OCI-LY7 (cell line): ENCODE data around the gene IZUMO3. TPM values are rescaled to one million over a fixed set of nuclear protein-coding genes. Genes with fewer than 3 reads are reported as not detected.

ENCODE experiments used
- BruUV-seq: library from RNA; stranded (reverse); fragments of 400-500 nt; replicated peaks from 2 replicates; lab custom pipeline; 2021; lab: Mats Ljungman, UMichigan
- CTCF ChIA-PET: fragments of 300-600 bp; sonication (Branson Sonifier 250); formaldehyde crosslinking; loops from one replicate; lab custom pipeline; 2022; ENCODE audit warnings: antibody characterized with exemption; ENCODE audit not compliant: unreplicated experiment; lab: Charles Lee
- POLR2A ChIA-PET: fragments of 300-600 bp; sonication (Branson Sonifier 250); formaldehyde crosslinking; loops from one replicate; lab custom pipeline; 2022; ENCODE audit warnings: antibody characterized with exemption; lab: Charles Lee
- DNase-seq: peaks from one replicate; pipeline ENCODE4 v3.0.0-alpha.2; 2015; ENCODE audit warnings: low spot score
- H2AFZ ChIP-seq: fragments of 200-600 bp; sonication (generic), shearing (Covaris generic); 2 replicates; pipeline ENCODE4 v1.6.1; 2014; ENCODE audit warnings: mild to moderate bottlenecking, antibody characterized with exemption, low read length, moderate library complexity
- H3K27ac ChIP-seq: fragments of 200-600 bp; sonication (generic); 2 replicates; pipeline ENCODE4 v1.5.1; 2014; ENCODE audit warnings: mixed run types, low read depth, mild to moderate bottlenecking, moderate library complexity, low read length, inconsistent platforms; ENCODE audit not compliant: poor library complexity, severe bottlenecking
- H3K36me3 ChIP-seq: fragments of 200-600 bp; sonication (generic); 2 replicates; pipeline ENCODE4 v1.6.1; 2014; ENCODE audit warnings: mild to moderate bottlenecking, antibody characterized with exemption, low read length, moderate library complexity, mixed read lengths; ENCODE audit not compliant: insufficient read depth
- H3K4me1 ChIP-seq: fragments of 200-600 bp; sonication (generic); 2 replicates; pipeline ENCODE4 v1.5.1; 2014; ENCODE audit warnings: mild to moderate bottlenecking, low read length; ENCODE audit not compliant: insufficient read depth, poor library complexity, severe bottlenecking
- H3K4me2 ChIP-seq: fragments of 200-600 bp; sonication (generic); 2 replicates; pipeline ENCODE4 v1.6.1; 2014; ENCODE audit warnings: mild to moderate bottlenecking, low read length
- H3K4me3 ChIP-seq: fragments of 200-600 bp; sonication (generic); 2 replicates; pipeline ENCODE4 v1.5.1; 2014; ENCODE audit warnings: mild to moderate bottlenecking, low read depth, low read length; ENCODE audit not compliant: poor library complexity, severe bottlenecking
- H3K79me2 ChIP-seq: fragments of 200-600 bp; sonication (generic); 2 replicates; pipeline ENCODE4 v1.6.1; 2016; ENCODE audit warnings: low read depth, mild to moderate bottlenecking, low read length, moderate library complexity, mixed read lengths; ENCODE audit not compliant: insufficient read depth
- H3K9me2 ChIP-seq: fragments of 200-600 bp; sonication (generic); 2 replicates; pipeline ENCODE4 v1.6.1; 2016; ENCODE audit warnings: mild to moderate bottlenecking, low read length, mixed read lengths; ENCODE audit not compliant: insufficient read depth
- H3K9me3 ChIP-seq: fragments of 200-600 bp; sonication (generic); 2 replicates; pipeline ENCODE4 v1.6.1; 2014; ENCODE audit warnings: mild to moderate bottlenecking, mixed run types, low read length, mixed read lengths
- H4K20me1 ChIP-seq: fragments of 200-600 bp; sonication (generic); 2 replicates; pipeline ENCODE4 v1.6.1; 2014; ENCODE audit warnings: mild to moderate bottlenecking, antibody characterized with exemption, low read length, moderate library complexity, mixed read lengths; ENCODE audit not compliant: insufficient read depth
- CTCF ChIP-seq: fragments of 200-600 bp; sonication (generic); conservative IDR thresholded peaks from 2 replicates; pipeline ENCODE4 v1.5.1; 2014; ENCODE audit warnings: mild to moderate bottlenecking, antibody characterized with exemption, low read length, moderate library complexity, mixed read lengths
- EZH2phosphoT487 ChIP-seq: fragments of 200-600 bp; sonication (generic); IDR thresholded peaks from 2 replicates; pipeline ENCODE4 v1.6.1; 2018; ENCODE audit warnings: low read depth, borderline replicate concordance, mild to moderate bottlenecking, mixed run types, antibody characterized with exemption, low read length, moderate library complexity, mixed read lengths
- intact Hi-C: fragments of 100-400 bp; cut with micrococcal nuclease; formaldehyde crosslinking; loops from one replicate; pipeline ENCODE4 v1.10.0; 2022; ENCODE audit not compliant: unreplicated experiment
- total RNA-seq, 2 experiments: library from RNA; depleted of rRNA in 1 of 2; stranded (reverse); fragments of >200 nt in 1 of 2; shearing (Covaris generic) in 1 of 2; gene quantifications; 2 replicates each; pipeline ENCODE4 v1.2.3, GENCODE V29; 2014 to 2022

IZUMO3 gene
- total RNA-seq, 2 experiments from 2014 or later, result not detected

DNA sequence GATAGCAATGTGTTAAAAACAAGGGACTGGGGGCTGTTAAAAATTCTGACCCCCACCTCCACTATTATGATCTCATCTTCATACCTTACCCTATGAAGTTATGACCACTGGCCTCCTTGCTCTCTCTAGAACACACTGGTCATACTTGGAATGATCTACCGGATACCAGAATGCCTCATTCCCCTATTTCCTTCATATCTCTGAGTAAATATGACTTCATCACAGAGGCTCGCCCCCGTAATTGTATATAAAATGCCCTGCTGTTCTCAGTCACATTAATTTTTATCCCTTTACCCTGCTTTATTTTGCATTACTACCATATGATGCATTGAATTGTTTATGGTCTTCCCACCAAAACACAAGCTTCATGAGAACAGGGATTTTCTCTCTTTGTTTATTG is 29.2 kb downstream of the IZUMO3 start:
- Histone ChIP-seq H3K79me2 (no peaks in the 10 kb centered on the region), H3K4me2 (no peak overlapping the region), H3K27ac (no peak overlapping the region), H3K9me3 (no peaks in the 10 kb centered on the region), H2AFZ (no peak overlapping the region), H3K9me2 (no peaks in the 10 kb centered on the region), H3K4me1 (no peaks in the 10 kb centered on the region), H3K36me3 (no peaks in the 10 kb centered on the region), H3K4me3 (no peak overlapping the region), H4K20me1 (no peaks in the 10 kb centered on the region)
- POLR2A ChIA-PET, result no interaction called here
- intact Hi-C loops, result no loop called here
- no peak for DNase-seq
- TF ChIP-seq CTCF, result no peak
- no peak for TF ChIP-seq EZH2phosphoT487
- CTCF ChIA-PET, result no interaction called here
- no TSS peak for BruUV-seq

GRCh38 chr9:24509850-24510249 is 35.8 kb downstream of the IZUMO3 start:
- H3K4me1 ChIP-seq, result no peaks in the 10 kb centered on the region
- intact Hi-C loops, result no loop called here
- H3K4me2 ChIP-seq, result no peak overlapping the region
- no peaks in the 10 kb centered on the region for H3K9me3 ChIP-seq
- no TSS peak for BruUV-seq
- no peaks in the 10 kb centered on the region for H3K36me3 ChIP-seq
- ChIA-PET POLR2A (no interaction called here), CTCF (no interaction called here)
- H3K4me3 ChIP-seq, result no peak overlapping the region
- TF ChIP-seq EZH2phosphoT487, result no peak
- TF ChIP-seq CTCF, result no peak
- no peaks in the 10 kb centered on the region for H3K79me2 ChIP-seq
- no peaks in the 10 kb centered on the region for H3K9me2 ChIP-seq
- no peaks in the 10 kb centered on the region for H4K20me1 ChIP-seq
- DNase-seq, result no peak
- H3K27ac ChIP-seq, result no peak overlapping the region
- no peak overlapping the region for H2AFZ ChIP-seq

DNA sequence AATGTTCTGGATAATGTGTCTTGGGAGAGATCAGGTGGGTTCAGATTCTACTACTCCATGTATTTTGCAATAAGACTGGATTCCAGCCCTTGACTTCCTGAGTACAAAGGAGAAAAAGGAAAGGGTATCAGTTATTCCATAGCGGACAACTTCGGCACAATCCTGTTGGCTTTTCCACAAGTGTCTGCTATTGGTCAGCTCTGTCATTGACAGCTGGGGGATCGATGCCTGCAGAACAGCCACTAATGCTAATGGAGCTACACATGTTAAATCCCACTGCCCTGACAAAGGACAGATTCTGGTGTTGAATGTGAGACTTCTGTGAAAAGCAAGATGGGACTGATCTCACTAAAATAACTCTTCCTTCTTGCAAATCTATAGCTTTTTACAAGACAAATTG is 41.2 kb downstream of the IZUMO3 start:
- TF ChIP-seq CTCF, result no peak
- no peak for TF ChIP-seq EZH2phosphoT487
- Histone ChIP-seq H3K4me3 (no peak overlapping the region), H2AFZ (no peak overlapping the region), H3K36me3 (no peaks in the 10 kb centered on the region), H4K20me1 (no peaks in the 10 kb centered on the region), H3K4me1 (no peaks in the 10 kb centered on the region), H3K79me2 (no peaks in the 10 kb centered on the region), H3K4me2 (no peak overlapping the region), H3K9me3 (no peaks in the 10 kb centered on the region), H3K27ac (no peak overlapping the region), H3K9me2 (no peaks in the 10 kb centered on the region)
- intact Hi-C loops, result no loop called here
- ChIA-PET POLR2A (no interaction called here), CTCF (no interaction called here)
- no TSS peak for BruUV-seq
- DNase-seq, result no peak
